Left lung (tissue), 10 donors: ENCODE data around the gene EIF3A. TPM values are rescaled to one million over a fixed set of nuclear protein-coding genes. Genes with fewer than 3 reads are reported as not detected.

Experiments
- ATAC-seq: fragments of 200-7000 bp; cut with Tn5 transposase; one replicate; pipeline ENCODE4 v1.9.1; 2020; ENCODE audit warnings: moderate library complexity
- DNase-seq, 4 donors: peaks; one replicate each; pipeline ENCODE4 v3.0.0-alpha.2; 2013 to 2020
- H3K27ac ChIP-seq, 2 donors: fragments of 200-600 bp; sonication (generic) in 1 of 2; one replicate each; pipeline versions ENCODE4 v1.5.0 to v1.8.0; 2020 to 2021
- H3K27me3 ChIP-seq, 2 donors: fragments of 200-600 bp; sonication (generic) in 1 of 2; one replicate each; pipeline versions ENCODE4 v1.5.0 to v1.8.0; 2020 to 2021
- H3K36me3 ChIP-seq, 2 donors: fragments of 200-600 bp; sonication (generic) in 1 of 2; one replicate each; pipeline versions ENCODE4 v1.5.0 to v1.8.0; 2020 to 2021
- H3K4me1 ChIP-seq, 2 donors: fragments of 200-600 bp; one replicate each; pipeline ENCODE4 v1.8.0; 2021
- H3K4me3 ChIP-seq, 2 donors: fragments of 200-600 bp; sonication (generic) in 1 of 2; one replicate each; pipeline versions ENCODE4 v1.5.0 to v1.8.0; 2020 to 2021; ENCODE audit warnings: mild to moderate bottlenecking in 1 of 2
- H3K9me3 ChIP-seq, 2 donors: fragments of 200-600 bp; sonication (generic) in 1 of 2; one replicate each; pipeline versions ENCODE4 v1.5.0 to v1.8.0; 2020 to 2021
- CTCF ChIP-seq, 2 donors: fragments of 200-600 bp; sonication (generic) in 1 of 2; IDR thresholded peaks; one replicate each; pipeline versions ENCODE4 v1.5.0 to v1.8.0; 2021; ENCODE audit warnings: antibody characterized with exemption in 2 of 2
- intact Hi-C, 2 donors: fragments of 100-400 bp; cut with DNase I; formaldehyde crosslinking; loops; one replicate each; pipeline versions ENCODE4 v1.11.2 to v1.14.2; 2022
- polyA plus RNA-seq, 6 donors: library from polyadenylated mRNA; unstranded; fragments of 120-200 nt; gene quantifications; one replicate each; pipeline ENCODE4 v1.2.1, GENCODE V29; 2013; ENCODE audit not compliant: insufficient read length in 6 of 6
- total RNA-seq, 2 donors: library from RNA; stranded (reverse); fragmentation: NEBNext Ultra II Directional; extraction: Animal tissue kit (Norgen Biotek cat#: 25700); gene quantifications; one replicate each; pipeline ENCODE4 v1.2.1, GENCODE V29; 2021
- donor health status: DM: no; HTN: yes; CAD: no.
- donor health status: DM: no; HTN: no; CAD: no.

The EIF3A gene
- total and polyA plus RNA-seq, 8 donors: 89.1 to 172 (median 154) TPM

GRCh38 chr10:119061926-119062325 lies 18.7 kb downstream of the EIF3A start:
- Histone ChIP-seq H3K9me3 (no peaks in the 10 kb centered on the region), H3K4me3 (no peak overlapping the region), H3K4me1 (no peaks in the 10 kb centered on the region), H3K36me3 (peaks cover 6 to 100% of the 10 kb centered on the region in 2 donors), H3K27ac (no peak overlapping the region), H3K27me3 (no peaks in the 10 kb centered on the region)
- DNase-seq (no peak), ATAC-seq (no peak)
- TF ChIP-seq CTCF (IDR thresholded peaks at IDR 0.05): no peak
- intact Hi-C loops: no loop called here

GRCh38 chr10:119061352-119061751 lies 19.3 kb downstream of the EIF3A start:
- H3K27me3 ChIP-seq: no peaks in the 10 kb centered on the region
- no peak overlapping the region for H3K27ac ChIP-seq
- H3K9me3 ChIP-seq: no peaks in the 10 kb centered on the region
- H3K36me3 ChIP-seq: peaks cover 6 to 100% of the 10 kb centered on the region in 2 donors
- intact Hi-C loops: no loop called here
- TF ChIP-seq CTCF (IDR thresholded peaks at IDR 0.05): no peak
- no peak overlapping the region for H3K4me3 ChIP-seq
- no peak for DNase-seq
- no peak for ATAC-seq
- H3K4me1 ChIP-seq: no peaks in the 10 kb centered on the region

- no peak for TF ChIP-seq CTCF (IDR thresholded peaks at IDR 0.05)
- intact Hi-C loops: no loop called here
- Histone ChIP-seq H3K36me3 (peaks cover 6 to 100% of the 10 kb centered on the region in 2 donors), H3K27me3 (no peaks in the 10 kb centered on the region), H3K4me3 (no peak overlapping the region), H3K4me1 (no peaks in the 10 kb centered on the region), H3K27ac (no peak overlapping the region), H3K9me3 (no peaks in the 10 kb centered on the region)
- DNase-seq: no peak
- ATAC-seq: no peak
Measured at GRCh38 chr10:119060107-119060506, 20.5 kb downstream of the EIF3A start.

- DNase-seq (no peak), ATAC-seq (no peak)
- no peaks in the 10 kb centered on the region for H3K27me3 ChIP-seq
- no peak for TF ChIP-seq CTCF (IDR thresholded peaks at IDR 0.05)
- no peak overlapping the region for H3K4me3 ChIP-seq
- H3K27ac ChIP-seq: no peak overlapping the region
- H3K4me1 ChIP-seq: no peaks in the 10 kb centered on the region
- peaks cover 6 to 100% of the 10 kb centered on the region in 2 donors for H3K36me3 ChIP-seq
- H3K9me3 ChIP-seq: no peaks in the 10 kb centered on the region
- intact Hi-C loops: no loop called here
Measured at GRCh38 chr10:119059557-119059956, 21.1 kb downstream of the EIF3A start.

GRCh38 chr10:119058010-119058409 lies 22.6 kb downstream of the EIF3A start:
- Histone ChIP-seq H3K9me3 (no peaks in the 10 kb centered on the region), H3K4me3 (no peak overlapping the region), H3K27me3 (no peaks in the 10 kb centered on the region), H3K27ac (no peak overlapping the region), H3K36me3 (peaks cover 6 to 100% of the 10 kb centered on the region in 2 donors), H3K4me1 (no peaks in the 10 kb centered on the region)
- ATAC-seq: no peak
- DNase-seq: no peak
- intact Hi-C loops: no loop called here
- no peak for TF ChIP-seq CTCF (IDR thresholded peaks at IDR 0.05)
